SU-DHL-6 (cell line): Measurements from ENCODE around the gene HSFX4.

Experiments
- H2AFZ ChIP-seq: fragments of 200-600 bp; sonication (generic); 2 replicates; pipeline ENCODE4 v1.6.1; 2014; ENCODE audit warnings: low read depth, mild to moderate bottlenecking, moderate library complexity, mixed read lengths, antibody characterized with exemption, low read length; ENCODE audit not compliant: severe bottlenecking
- H3F3A ChIP-seq: fragments of 200-600 bp; shearing (Covaris generic); 2 replicates; pipeline ENCODE4 v1.6.0; 2016; ENCODE audit warnings: antibody characterized with exemption, mild to moderate bottlenecking; ENCODE audit not compliant: insufficient read depth
- H3K27ac ChIP-seq: fragments of 200-600 bp; sonication (generic); 2 replicates; pipeline ENCODE4 v1.5.1; 2016; ENCODE audit warnings: low read depth, mild to moderate bottlenecking, low read length, moderate library complexity, mixed read lengths
- H3K27me3 ChIP-seq: fragments of 200-600 bp; sonication (generic), shearing (Covaris generic); 2 replicates; pipeline ENCODE4 v1.6.0; 2014; ENCODE audit warnings: mild to moderate bottlenecking, low read length
- H3K36me3 ChIP-seq: fragments of 200-600 bp; sonication (generic); 2 replicates; pipeline ENCODE4 v1.6.1; 2014; ENCODE audit warnings: mild to moderate bottlenecking, low read length, mixed read lengths
- H3K4me2 ChIP-seq: fragments of 300-600, 200-600 bp; shearing (Covaris generic), sonication (generic); 2 replicates; pipeline ENCODE4 v1.6.0; 2014; ENCODE audit warnings: low read length, low read depth, mild to moderate bottlenecking; ENCODE audit not compliant: poor library complexity, severe bottlenecking
- H3K4me3 ChIP-seq: fragments of 200-600 bp; sonication (generic); 2 replicates; pipeline ENCODE4 v1.5.1; 2014; ENCODE audit warnings: antibody characterized with exemption, low read length, mild to moderate bottlenecking, mixed read lengths; ENCODE audit not compliant: insufficient read depth, poor library complexity, severe bottlenecking
- H3K79me2 ChIP-seq: fragments of 200-600 bp; sonication (generic); 2 replicates; pipeline ENCODE4 v1.6.1; 2014; ENCODE audit warnings: mild to moderate bottlenecking, low read length, moderate library complexity; ENCODE audit not compliant: insufficient read depth
- H3K9ac ChIP-seq: fragments of 200-600 bp; sonication (generic); 2 replicates; pipeline ENCODE4 v1.7.0; 2014; ENCODE audit warnings: mild to moderate bottlenecking, low read length
- H3K9me2 ChIP-seq: fragments of 200-600 bp; sonication (generic); replicated peaks from 2 replicates; pipeline ENCODE4 v1.6.1; 2014; ENCODE audit warnings: low read length; ENCODE audit not compliant: insufficient read depth
- H3K9me3 ChIP-seq: fragments of 200-600 bp; sonication (generic); 2 replicates; pipeline ENCODE4 v1.6.1; 2014; ENCODE audit warnings: low read length, mixed read lengths; ENCODE audit not compliant: insufficient read depth
- H4K20me1 ChIP-seq: fragments of 200-600 bp; sonication (generic); 2 replicates; pipeline ENCODE4 v1.6.1; 2014; ENCODE audit warnings: low read depth, mild to moderate bottlenecking, antibody characterized with exemption, low read length, moderate library complexity, mixed read lengths
- CTCF ChIP-seq: fragments of 200-600 bp; sonication (generic); IDR thresholded peaks from one replicate; pipeline ENCODE4 v1.5.1; 2017; ENCODE audit warnings: antibody characterized with exemption, mild to moderate bottlenecking, low read length, moderate library complexity; ENCODE audit not compliant: insufficient read depth, poor library complexity, severe bottlenecking
- EZH2phosphoT487 ChIP-seq: fragments of 200-600 bp; sonication (generic), shearing (Covaris generic); conservative IDR thresholded peaks from 2 replicates; pipeline ENCODE4 v1.6.1; 2018; ENCODE audit warnings: mild to moderate bottlenecking, antibody characterized with exemption, low read length, moderate library complexity, mixed read lengths

The HSFX4 gene

GRCh38 chrX:149903889-149904748 lies 25.3 kb upstream of the HSFX4 start:
- no peak overlapping the region for H3K4me3 ChIP-seq

GRCh38 chrX:149908308-149908707 lies 21.1 kb upstream of the HSFX4 start:
- H3F3A ChIP-seq: no peaks in the 10 kb centered on the region
- H4K20me1 ChIP-seq: no peaks in the 10 kb centered on the region
- no peaks in the 10 kb centered on the region for H3K27me3 ChIP-seq
- H3K36me3 ChIP-seq: no peaks in the 10 kb centered on the region
- no peak overlapping the region for H3K4me2 ChIP-seq
- H2AFZ ChIP-seq: no peak overlapping the region
- TF ChIP-seq CTCF (no peak), EZH2phosphoT487 (no peak)
- H3K9me3 ChIP-seq: no peaks in the 10 kb centered on the region
- H3K9me2 ChIP-seq: no peaks in the 10 kb centered on the region
- H3K4me3 ChIP-seq: no peak overlapping the region
- no peaks in the 10 kb centered on the region for H3K79me2 ChIP-seq
- no peak overlapping the region for H3K9ac ChIP-seq
- H3K27ac ChIP-seq: no peak overlapping the region

More at GRCh38 chrX:149903889-149904748, 25.3 kb upstream of the HSFX4 start:
- Histone ChIP-seq H2AFZ (no peak overlapping the region), H3K9me2 (no peaks in the 10 kb centered on the region), H3K4me2 (no peak overlapping the region), H3K79me2 (no peaks in the 10 kb centered on the region), H3K9ac (no peak overlapping the region), H3F3A (no peaks in the 10 kb centered on the region), H3K27ac (no peak overlapping the region), H4K20me1 (no peaks in the 10 kb centered on the region), H3K9me3 (no peaks in the 10 kb centered on the region), H3K27me3 (no peaks in the 10 kb centered on the region), H3K36me3 (no peaks in the 10 kb centered on the region)
- TF ChIP-seq CTCF: no peak
- no peak for TF ChIP-seq EZH2phosphoT487

GRCh38 chrX:149908727-149909126 lies 20.6 kb upstream of the HSFX4 start:
- Histone ChIP-seq H3F3A (no peaks in the 10 kb centered on the region), H3K27me3 (no peaks in the 10 kb centered on the region), H4K20me1 (no peaks in the 10 kb centered on the region), H3K4me3 (no peak overlapping the region), H3K9me3 (no peaks in the 10 kb centered on the region), H3K9me2 (no peaks in the 10 kb centered on the region), H3K27ac (no peak overlapping the region), H3K4me2 (no peak overlapping the region), H3K9ac (no peak overlapping the region), H3K79me2 (no peaks in the 10 kb centered on the region), H3K36me3 (no peaks in the 10 kb centered on the region), H2AFZ (no peak overlapping the region)
- no peak for TF ChIP-seq CTCF
- TF ChIP-seq EZH2phosphoT487: no peak
